Cerebellar cortex (tissue), 1 donor: Measurements from ENCODE around the gene IQGAP2.

Experiments used
- DNase-seq: peaks from one replicate; pipeline ENCODE4 v3.0.0-alpha.2; 2015; ENCODE audit warnings: low spot score

The IQGAP2 gene

GRCh38 chr5:76385540-76385939 lies 17.5 kb upstream of the IQGAP2 start:
- DNase-seq, result no peak

DNA sequence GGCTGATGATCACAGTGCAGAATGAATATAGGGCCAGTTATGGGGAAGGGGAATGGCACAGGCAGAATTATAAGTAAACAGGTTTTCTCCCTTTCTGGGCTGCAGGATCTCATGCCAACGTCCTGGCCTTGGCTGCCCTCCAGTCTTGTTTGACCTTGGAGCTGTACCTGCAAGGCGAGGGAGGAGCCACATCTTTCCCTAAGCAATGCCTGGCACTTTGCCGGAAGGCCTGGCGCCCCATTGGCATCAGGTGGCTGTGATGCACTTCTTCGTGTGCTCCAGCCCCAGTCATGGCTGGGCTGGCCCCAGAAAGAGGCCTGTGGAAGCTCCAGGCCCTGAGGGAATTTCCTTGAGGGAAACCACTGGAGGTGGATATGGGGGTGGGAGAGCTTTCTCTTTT lies 16.7 kb upstream of the IQGAP2 start:
- DNase-seq, result no peak

DNA sequence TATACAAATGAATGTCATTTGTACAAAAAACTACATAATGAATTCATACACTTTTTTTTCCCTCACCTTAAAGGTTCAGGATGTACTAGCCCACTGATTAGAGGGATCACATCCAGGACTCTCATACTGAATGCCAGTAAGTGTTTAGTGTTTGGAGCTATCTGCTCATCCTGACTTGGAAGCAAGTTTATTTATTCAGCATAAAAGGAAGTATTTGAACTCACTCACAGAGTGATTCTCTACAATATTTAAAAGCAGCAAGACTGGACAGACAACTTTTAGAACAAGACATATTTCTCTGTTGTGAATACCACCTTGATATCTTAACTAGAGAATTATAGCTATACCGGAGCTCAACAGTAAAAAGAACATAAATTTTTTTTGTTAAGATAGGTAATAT lies 14.8 kb upstream of the IQGAP2 start:
- DNase-seq, result no peak

GRCh38 chr5:76388791-76389512 lies 14.1 kb upstream of the IQGAP2 start:
- no peak for DNase-seq

DNA sequence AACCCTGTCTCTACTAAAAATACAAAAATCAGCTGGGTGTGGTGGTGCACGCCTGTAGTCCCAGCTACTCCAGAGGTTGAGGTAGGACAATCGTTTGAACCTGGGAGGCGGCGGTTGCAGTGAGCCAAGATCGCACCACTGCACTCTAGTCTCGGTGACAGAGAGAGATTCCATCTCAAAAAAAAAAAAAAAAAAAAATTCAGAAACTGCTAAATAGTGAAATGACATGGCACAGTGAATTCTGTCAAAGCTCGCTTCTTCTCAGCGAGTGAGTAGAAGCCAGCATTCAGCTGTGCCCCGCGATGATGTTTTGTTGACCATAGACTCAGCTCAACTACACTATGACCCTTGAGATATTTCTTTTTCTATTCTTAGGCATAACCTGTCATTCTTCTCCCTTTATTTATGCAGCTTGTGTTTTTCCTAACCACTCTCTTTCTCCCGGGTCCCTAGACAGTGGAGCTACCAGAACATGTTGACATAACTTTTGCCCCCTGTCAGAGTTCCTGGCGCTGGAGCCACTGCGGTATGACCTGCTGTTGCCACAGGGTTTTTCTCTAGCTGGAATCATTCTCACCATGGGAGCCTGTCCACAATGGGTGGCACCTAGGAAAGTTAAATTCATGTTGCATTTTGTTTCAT lies 13.5 kb upstream of the IQGAP2 start:
- DNase-seq, result no peak

GRCh38 chr5:76391014-76391413 lies 12.1 kb upstream of the IQGAP2 start:
- no peak for DNase-seq

GRCh38 chr5:76393035-76393680 lies 9.9 kb upstream of the IQGAP2 start:
- DNase-seq, result no peak

- DNase-seq, result no peak
These were observed 5.9 kb upstream of the IQGAP2 start for GRCh38 chr5:76397200-76397599.

GRCh38 chr5:76399268-76399667 lies 3.8 kb upstream of the IQGAP2 start:
- DNase-seq, result no peak

DNA sequence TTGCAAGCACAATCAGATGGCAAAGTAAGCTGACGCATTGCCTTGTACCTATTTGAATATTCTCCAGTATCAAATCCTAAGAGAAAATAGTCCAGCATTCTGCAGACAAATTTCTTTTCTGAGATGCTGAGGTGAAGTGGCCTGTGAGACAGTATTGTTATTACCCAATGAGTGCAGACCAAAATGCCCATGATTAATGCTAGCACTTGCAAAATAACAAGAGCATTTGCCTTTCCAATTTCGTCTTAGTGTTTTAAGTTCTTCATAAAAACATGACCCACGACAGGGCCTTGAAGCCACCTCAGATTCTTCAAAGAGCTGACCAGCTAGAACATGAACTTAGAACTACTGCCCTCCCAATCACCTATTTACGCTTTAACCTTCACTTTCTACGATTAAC lies 2.6 kb upstream of the IQGAP2 start:
- DNase-seq, result no peak

DNA sequence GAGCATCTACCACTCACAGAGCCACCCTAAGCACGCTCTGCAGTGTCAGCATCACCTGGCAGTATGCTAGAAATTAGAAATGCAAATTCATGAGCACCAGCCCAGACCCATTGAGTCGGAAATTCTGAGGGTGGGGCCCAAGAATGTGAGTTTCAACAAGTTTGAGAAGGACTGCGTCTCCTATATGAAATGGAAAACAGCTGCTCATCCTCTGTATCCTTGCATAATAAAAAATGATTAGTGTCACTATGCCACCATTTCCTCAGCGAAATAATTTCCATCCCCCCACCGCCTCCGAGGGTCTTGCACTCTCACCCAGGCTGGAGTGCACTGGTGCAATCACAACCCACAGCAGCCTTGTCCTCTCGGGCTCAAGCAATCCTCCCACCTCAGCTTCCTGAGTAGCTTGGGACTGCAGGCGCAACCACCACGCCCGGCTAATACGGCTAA lies 1.3 kb upstream of the IQGAP2 start:
- DNase-seq, result no peak

- peak; percentile 63 for DNase-seq
These were observed 717 bp upstream of the IQGAP2 start for GRCh38 chr5:76402251-76402885.

- DNase-seq, result peak; percentile 39
These were observed 709 bp downstream of the IQGAP2 start for GRCh38 chr5:76403766-76404222.

DNA sequence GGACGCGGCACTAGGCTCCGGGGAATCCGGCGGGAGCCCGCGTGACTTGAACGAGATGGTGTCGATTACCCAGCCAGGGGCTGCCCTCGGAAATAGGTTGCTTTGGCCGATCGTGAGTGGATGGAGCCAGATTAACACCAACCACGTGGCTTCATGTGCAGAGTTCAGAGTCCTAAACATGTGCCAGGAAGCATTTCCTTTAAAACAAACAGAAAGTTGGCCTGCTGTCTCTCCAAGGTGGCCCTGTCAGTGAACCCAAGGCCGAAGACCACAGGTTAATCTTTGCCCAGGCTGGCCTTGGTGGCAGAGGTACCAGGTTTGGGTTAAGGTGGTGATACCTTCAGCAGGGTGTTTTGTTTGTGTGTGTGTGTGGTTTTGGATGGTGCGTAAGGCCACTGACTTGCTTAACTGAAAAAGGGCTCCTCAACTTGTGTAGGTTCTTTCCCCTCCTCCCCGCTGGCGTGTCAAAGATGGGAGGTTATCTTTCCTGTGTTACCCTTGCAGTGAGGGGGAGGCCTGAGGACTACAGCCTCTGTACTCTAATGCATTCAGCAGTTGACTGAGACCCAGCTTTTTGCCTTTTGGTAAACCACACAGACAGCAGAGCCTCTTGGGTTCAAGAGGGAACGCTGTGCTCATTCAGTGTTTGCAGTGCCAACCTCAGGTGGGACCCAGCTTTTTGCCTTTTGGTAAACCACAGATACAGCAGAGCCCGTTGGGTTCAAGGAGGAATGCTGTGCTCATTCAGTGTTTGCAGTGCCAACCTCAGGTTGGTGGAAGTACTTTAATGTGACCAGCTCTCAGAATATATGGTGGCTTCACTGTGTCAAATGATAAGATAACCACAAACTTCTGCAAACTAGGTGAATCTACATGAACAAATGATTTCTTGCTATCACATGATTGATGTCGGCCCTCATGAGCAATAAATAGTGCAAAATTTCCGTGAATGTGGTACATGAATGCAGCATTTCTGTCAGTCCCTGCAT lies 1.4 kb downstream of the IQGAP2 start:
- peak; percentile 58 for DNase-seq

- DNase-seq, result no peak
These were observed 2.9 kb downstream of the IQGAP2 start for GRCh38 chr5:76406014-76406413.

GRCh38 chr5:76406673-76407072 lies 3.6 kb downstream of the IQGAP2 start:
- DNase-seq, result no peak

GRCh38 chr5:76408104-76408654 lies 5.1 kb downstream of the IQGAP2 start:
- no peak for DNase-seq

DNA sequence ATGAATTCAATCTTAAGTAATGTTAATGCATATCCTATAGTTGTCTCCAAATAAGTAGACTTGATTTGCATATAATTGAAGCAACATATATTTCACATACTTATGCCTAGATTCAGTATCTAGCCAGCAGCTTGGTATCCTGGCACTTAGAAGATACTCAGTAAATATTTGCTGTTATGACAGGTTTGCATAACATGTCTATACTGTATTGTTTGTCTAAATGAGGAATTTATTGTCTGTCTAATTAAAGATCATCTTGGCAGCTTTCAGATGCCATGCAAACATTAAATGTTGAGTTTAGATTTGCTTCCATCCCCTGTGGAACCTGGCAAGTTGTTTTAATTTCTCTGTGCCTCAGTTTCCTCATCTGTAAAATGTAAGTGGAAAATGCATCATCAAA lies 9.4 kb downstream of the IQGAP2 start:
- no peak for DNase-seq

- no peak for DNase-seq
These were observed 10.7 kb downstream of the IQGAP2 start for GRCh38 chr5:76413746-76414145.

- no peak for DNase-seq
These were observed 11.7 kb downstream of the IQGAP2 start for GRCh38 chr5:76414788-76415187.

DNA sequence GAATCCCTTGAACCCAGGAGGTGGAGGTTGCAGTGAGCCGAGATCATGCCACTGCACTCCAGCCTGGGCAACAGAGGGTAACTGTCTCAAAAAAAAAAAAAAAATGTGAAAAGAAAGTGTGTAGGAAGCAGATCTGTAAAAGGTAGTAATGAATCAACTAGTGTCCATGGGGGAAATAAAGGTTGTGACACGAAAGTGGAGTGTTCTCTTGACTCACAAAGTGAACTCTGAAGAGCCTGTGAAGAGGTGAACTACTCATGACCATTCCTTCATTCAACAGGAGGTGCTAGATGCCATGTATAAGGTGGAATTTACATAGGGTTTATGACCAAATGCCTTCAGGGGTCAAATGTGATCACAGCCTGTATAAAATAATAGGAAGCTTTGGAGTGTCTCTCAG lies 12.8 kb downstream of the IQGAP2 start:
- no peak for DNase-seq
